GM10248 (cell line): ENCODE data around the gene NUDT13.

Source experiments
- CTCF ChIA-PET: fragments of 300-600 bp; sonication (Branson Sonifier 250); formaldehyde crosslinking; extraction: SDS; loops from one replicate; lab custom pipeline; 2021; ENCODE audit warnings: antibody characterized with exemption; lab: Yijun Ruan, JAX
- POLR2A ChIA-PET: fragments of 350-650 bp; sonication (Branson Sonifier 250); formaldehyde crosslinking; extraction: SDS; loops from one replicate; lab custom pipeline; 2020; ENCODE audit warnings: antibody characterized with exemption; lab: Yijun Ruan, JAX
- DNase-seq: peaks from one replicate; pipeline ENCODE4 v3.0.0; 2012; ENCODE audit errors: extremely low spot score
- TF ChIP-seq, protein P1 (sequence below): IDR thresholded peaks from 2 replicates; pipeline ENCODE4 v1.5.1; 2012; ENCODE audit warnings: mild to moderate bottlenecking, low read depth; ENCODE audit errors: extremely low read depth, missing control alignments, control extremely low read depth

The NUDT13 gene

DNA sequence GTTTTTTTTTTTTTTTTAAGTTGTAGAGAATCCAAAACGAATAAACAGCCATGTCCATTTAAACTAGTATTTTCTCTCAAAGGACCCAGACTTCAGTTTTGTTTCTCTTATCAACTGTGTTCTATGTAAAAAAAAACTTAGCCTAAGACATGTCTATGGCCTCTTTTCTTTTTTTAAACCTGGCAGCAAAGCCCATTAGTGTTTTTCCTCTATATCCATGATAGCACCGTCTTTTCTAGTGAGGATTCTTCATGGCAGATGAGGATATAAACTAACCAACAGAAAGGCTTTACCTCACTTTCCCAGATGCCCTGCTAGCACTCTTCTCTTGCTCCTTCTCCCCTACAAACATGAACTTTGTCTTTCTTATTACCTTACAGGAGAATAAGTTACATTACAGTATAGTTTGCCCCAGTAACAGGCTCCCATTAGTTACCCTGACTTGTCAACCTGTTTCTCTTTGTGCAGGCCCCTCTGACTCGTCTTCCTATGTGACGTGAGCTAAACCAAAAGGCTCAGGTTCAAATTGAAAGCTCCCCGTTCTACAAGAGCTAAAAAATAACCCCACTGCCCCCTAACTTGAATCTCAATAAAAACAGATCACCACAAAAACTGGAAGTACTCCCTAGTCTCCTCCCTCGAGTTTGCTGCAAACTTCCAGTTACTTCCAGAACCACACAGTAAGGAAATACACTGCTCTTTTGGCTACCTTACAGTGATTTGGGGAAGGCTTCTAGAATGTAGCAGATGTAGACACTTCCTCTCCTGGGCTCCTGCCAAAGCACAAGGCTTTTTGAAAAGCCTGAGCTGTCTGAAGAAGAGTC lies 33.7 kb upstream of the NUDT13 start:
- ChIA-PET POLR2A (interaction anchor here (1.1 to 2.1 kb wide), 3 partner anchors 18 to 20 kb away, joined by 6 to 11 read pairs (median 9); partner anchors contain the start of gene P4HA1), CTCF (interaction anchor here (1.0 to 4.5 kb wide), 7 partner anchors 13 to 82 kb away, joined by 4 to 15 read pairs (median 4); partner anchors contain the start of gene P4HA1)
- DNase-seq = no peak
- TF ChIP-seq, protein P1, sequence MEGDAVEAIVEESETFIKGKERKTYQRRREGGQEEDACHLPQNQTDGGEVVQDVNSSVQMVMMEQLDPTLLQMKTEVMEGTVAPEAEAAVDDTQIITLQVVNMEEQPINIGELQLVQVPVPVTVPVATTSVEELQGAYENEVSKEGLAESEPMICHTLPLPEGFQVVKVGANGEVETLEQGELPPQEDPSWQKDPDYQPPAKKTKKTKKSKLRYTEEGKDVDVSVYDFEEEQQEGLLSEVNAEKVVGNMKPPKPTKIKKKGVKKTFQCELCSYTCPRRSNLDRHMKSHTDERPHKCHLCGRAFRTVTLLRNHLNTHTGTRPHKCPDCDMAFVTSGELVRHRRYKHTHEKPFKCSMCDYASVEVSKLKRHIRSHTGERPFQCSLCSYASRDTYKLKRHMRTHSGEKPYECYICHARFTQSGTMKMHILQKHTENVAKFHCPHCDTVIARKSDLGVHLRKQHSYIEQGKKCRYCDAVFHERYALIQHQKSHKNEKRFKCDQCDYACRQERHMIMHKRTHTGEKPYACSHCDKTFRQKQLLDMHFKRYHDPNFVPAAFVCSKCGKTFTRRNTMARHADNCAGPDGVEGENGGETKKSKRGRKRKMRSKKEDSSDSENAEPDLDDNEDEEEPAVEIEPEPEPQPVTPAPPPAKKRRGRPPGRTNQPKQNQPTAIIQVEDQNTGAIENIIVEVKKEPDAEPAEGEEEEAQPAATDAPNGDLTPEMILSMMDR = no peak

DNA sequence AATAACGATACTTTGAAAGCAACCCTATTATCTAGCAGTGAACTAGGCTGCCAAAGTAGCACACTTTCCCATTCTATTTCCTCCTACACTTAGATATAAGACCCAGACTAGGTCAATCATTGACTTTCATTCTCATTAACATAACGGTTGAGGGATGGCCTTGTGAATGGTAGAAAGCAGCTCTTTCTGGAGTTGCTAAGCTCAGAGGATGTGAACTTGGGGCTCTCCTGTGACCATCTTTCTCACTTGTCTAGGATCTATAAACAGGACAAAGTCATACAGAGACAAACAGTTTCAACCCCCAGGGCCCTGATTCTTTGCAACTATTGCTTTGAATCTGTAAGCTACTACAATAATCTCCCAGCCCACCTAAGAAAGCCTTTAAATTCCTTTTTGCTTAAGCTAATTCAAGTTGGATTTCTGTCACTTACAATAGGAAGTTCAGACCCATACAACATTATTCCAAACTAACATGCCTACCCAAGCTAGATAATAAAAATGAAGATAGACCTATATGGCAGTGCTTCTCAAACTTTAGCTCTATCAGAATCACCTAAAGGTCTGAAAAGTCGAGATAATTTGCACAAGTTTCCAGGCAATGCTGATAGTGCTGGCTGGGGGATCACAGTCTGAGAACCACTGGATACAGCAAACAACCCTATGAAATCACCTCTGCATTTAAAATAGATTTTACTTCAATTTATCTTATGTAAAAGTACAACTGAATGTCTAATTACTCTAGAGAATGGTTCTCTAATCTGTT lies 30.3 kb upstream of the NUDT13 start:
- peak; percentile 42 for DNase-seq
- TF ChIP-seq, protein P1 = no peak
- ChIA-PET CTCF (interaction anchor here (0.9 to 1.8 kb wide), 5 partner anchors 12 to 78 kb away, joined by 3 to 14 read pairs (median 3); partner anchors contain the start of gene P4HA1), POLR2A (interaction anchor here (0.7 to 2.2 kb wide), 3 partner anchors 13 to 17 kb away, joined by 3 to 19 read pairs (median 9); partner anchors contain the start of gene P4HA1)

DNA sequence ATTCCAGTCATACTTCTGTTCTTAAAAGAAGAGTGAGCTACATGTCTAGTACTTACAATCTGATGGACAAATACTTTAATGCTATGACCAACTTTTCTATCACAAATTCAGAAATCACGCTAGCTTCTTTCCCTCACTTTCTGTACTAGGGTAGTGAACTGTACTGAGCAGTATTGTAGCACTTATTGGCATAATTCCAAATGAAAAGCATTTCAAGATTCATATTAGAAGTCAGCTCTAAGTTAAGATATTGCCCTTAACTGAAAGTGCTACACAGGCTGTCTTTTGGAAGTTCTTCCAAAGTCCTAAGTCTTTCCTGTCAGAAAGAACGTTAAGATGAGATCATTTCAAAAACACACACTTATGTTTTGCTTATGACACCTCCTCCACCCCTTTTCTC lies 27.0 kb upstream of the NUDT13 start:
- no peak for DNase-seq
- ChIA-PET POLR2A (interaction anchor here (0.5 to 1.4 kb wide), 4 partner anchors 10 to 1747 kb away, joined by 4 to 7 read pairs (median 6); partner anchors contain the start of gene P4HA1), CTCF (interaction anchor here (1.3 to 2.0 kb wide), 4 partner anchors 10 to 16 kb away, joined by 3 to 11 read pairs (median 4); no protein-coding TSS in a partner anchor)
- TF ChIP-seq, protein P1 = no peak

GRCh38 chr10:73084209-73084608 lies 26.0 kb upstream of the NUDT13 start:
- TF ChIP-seq, protein P1 = no peak
- ChIA-PET CTCF (interaction anchor here (1.5 to 2.0 kb wide), 2 partner anchors 9 to 13 kb away, joined by 3 to 11 read pairs; no protein-coding TSS in a partner anchor), POLR2A (interaction anchor here (1.3 kb wide), 1 partner anchor 12 kb away, joined by 9 read pairs; the partner anchor contains the start of gene P4HA1)
- no peak for DNase-seq

GRCh38 chr10:73086816-73087215 lies 23.4 kb upstream of the NUDT13 start:
- DNase-seq = no peak
- CTCF ChIA-PET = interaction anchor here (1.4 kb wide), 1 partner anchor 9 kb away, joined by 6 read pairs; no protein-coding TSS in a partner anchor
- TF ChIP-seq, protein P1 = no peak
- POLR2A ChIA-PET = interaction anchor here (1.2 to 1.5 kb wide), 2 partner anchors 9 to 10 kb away, joined by 3 to 19 read pairs; partner anchors contain the start of gene P4HA1
